Measurements from ENCODE around the gene CREBL2. TPM values are rescaled to one million over a fixed set of nuclear protein-coding genes. Genes with fewer than 3 reads are reported as not detected.
A peak's percentile ranks its signal among the peaks of the same experiment; 100 is the strongest.

CREBL2 gene
- total and polyA plus RNA-seq, 10 donors = 14.3 to 76.0 (median 49.2) TPM

- H3K27ac ChIP-seq = peak overlapping the region in 5 of 8 donors; percentile 27 to 65 (median 45)
- DNase-seq = no peak
Observed at GRCh38 chr12:12606781-12607589, 4.7 kb upstream of the CREBL2 start.

GRCh38 chr12:12608557-12608957, 3.1 kb upstream of the CREBL2 start:
- H3K27ac ChIP-seq = peak overlapping the region in 2 of 8 donors; percentile 10 to 45
- no peak for TF ChIP-seq POLR2A (IDR thresholded peaks at IDR 0.05)
- TF ChIP-seq POLR2AphosphoS5 (IDR thresholded peaks at IDR 0.05) = no peak
- no peak for TF ChIP-seq CTCF (IDR thresholded peaks at IDR 0.05 in 8 of 11, conservative IDR thresholded peaks at IDR 0.05 in 3 of 11)
- no peak for DNase-seq
- H3K9me3 ChIP-seq = no peaks in the 10 kb centered on the region
- H3K36me3 ChIP-seq = no peaks in the 10 kb centered on the region
- H3K4me1 ChIP-seq = peaks cover 12 to 27% (median 20%) of the 10 kb centered on the region in 6 donors
- intact Hi-C loops (cut with DNase I; ENCODE audit: low total_unique reads) = no loop called here
- H3K4me3 ChIP-seq = no peak overlapping the region
- WGBS, 5 donors = 93 to 100% (median 97%) methylated on average over 1 of the region's 1 CpG
- H3K27me3 ChIP-seq (replicated peaks in 1 of 7) = no peaks in the 10 kb centered on the region

More at GRCh38 chr12:12606781-12607589, 4.7 kb upstream of the CREBL2 start:
- intact Hi-C loops (cut with DNase I; ENCODE audit: low total_unique reads) = no loop called here
- Histone ChIP-seq H3K4me1 (peaks cover 0 to 12% (median 7%) of the 10 kb centered on the region in 6 donors), H3K4me3 (no peak overlapping the region), H3K36me3 (no peaks in the 10 kb centered on the region), H3K9me3 (no peaks in the 10 kb centered on the region), H3K27me3 (replicated peaks in 1 of 7) (no peaks in the 10 kb centered on the region)
- 47 to 73% (median 64%) methylated on average over 7 of the region's 7 CpGs for WGBS, 5 donors
- TF ChIP-seq CTCF (IDR thresholded peaks at IDR 0.05 in 8 of 11, conservative IDR thresholded peaks at IDR 0.05 in 3 of 11) (no peak), POLR2AphosphoS5 (IDR thresholded peaks at IDR 0.05) (no peak), POLR2A (IDR thresholded peaks at IDR 0.05) (no peak)

- WGBS, 5 donors = 93 to 100% (median 96%) methylated on average over 3 of the region's 3 CpGs
- no peak for DNase-seq
- Histone ChIP-seq H3K36me3 (peaks cover 0 to 4% (median 0%) of the 10 kb centered on the region in 6 donors), H3K27me3 (replicated peaks in 1 of 7) (no peaks in the 10 kb centered on the region), H3K4me3 (no peak overlapping the region), H3K9me3 (no peaks in the 10 kb centered on the region), H3K4me1 (peaks cover 13 to 38% (median 30%) of the 10 kb centered on the region in 6 donors), H3K27ac (no peak overlapping the region)
- TF ChIP-seq POLR2AphosphoS5 (IDR thresholded peaks at IDR 0.05) = no peak
- no peak for TF ChIP-seq CTCF (IDR thresholded peaks at IDR 0.05 in 8 of 11, conservative IDR thresholded peaks at IDR 0.05 in 3 of 11)
- no peak for TF ChIP-seq POLR2A (IDR thresholded peaks at IDR 0.05)
- intact Hi-C loops (cut with DNase I; ENCODE audit: low total_unique reads) = no loop called here
Observed at GRCh38 chr12:12609692-12610091, 2.0 kb upstream of the CREBL2 start.

- 71 to 89% (median 86%) methylated on average over 4 of the region's 4 CpGs for WGBS, 5 donors
- Histone ChIP-seq H3K4me3 (peak overlapping the region in 4 of 8 donors; percentile 65 to 90 (median 72)), H3K27me3 (replicated peaks in 1 of 7) (no peaks in the 10 kb centered on the region), H3K9me3 (no peaks in the 10 kb centered on the region), H3K27ac (peak overlapping the region; percentile 82 to 98 (median 94)), H3K4me1 (peaks cover 14 to 47% (median 39%) of the 10 kb centered on the region in 6 donors), H3K36me3 (peaks cover 0 to 5% (median 0%) of the 10 kb centered on the region in 6 donors)
- DNase-seq = no peak
- TF ChIP-seq CTCF (IDR thresholded peaks at IDR 0.05 in 8 of 11, conservative IDR thresholded peaks at IDR 0.05 in 3 of 11) = no peak
- TF ChIP-seq POLR2A (IDR thresholded peaks at IDR 0.05) = no peak
- no peak for TF ChIP-seq POLR2AphosphoS5 (IDR thresholded peaks at IDR 0.05)
- intact Hi-C loops (cut with DNase I; ENCODE audit: low total_unique reads) = no loop called here
Observed at GRCh38 chr12:12610711-12611110, 965 bp upstream of the CREBL2 start.

All from spleen (tissue), 11 donors.